Mesenteric fat pad (tissue), 1 donor: ENCODE measurements around the gene OR4C5. TPM values are rescaled to one million over a fixed set of nuclear protein-coding genes. Genes with fewer than 3 reads are reported as not detected.
"Not testable (repeated sequence)": the region's sequence is repeated elsewhere in the genome, so short reads cannot be mapped to it uniquely, and the experiment has no call there.

Source experiments
- DNase-seq: peaks from one replicate; pipeline ENCODE4 v3.0.0-alpha.2; 2020; ENCODE audit warnings: low spot score
- long read RNA-seq: library from polyadenylated mRNA; unstranded; transcript quantifications from one replicate; pipeline ENCODE4 v2.0.0, GENCODE V29; 2020
- total RNA-seq: library from RNA; stranded (reverse); fragmentation: NEBNext Ultra II Directional; extraction: Animal tissue kit (Norgen Biotek cat#: 25700); gene quantifications from one replicate; pipeline ENCODE4 v1.2.1, GENCODE V29; 2021
- donor health status: DM: yes; HTN: yes; CAD: no.

OR4C5 gene
- not detected for total RNA-seq
- long read RNA-seq: 0 reads

GRCh38 chr11:48366365-48366764 lies at the start of gene OR4C5:
Gene OR4C5 (minus strand): TSS chr11:48366465. CDS start chr11:48366465, 0 bp downstream.
- DNase-seq: no peak

- no peak for DNase-seq
Observed at GRCh38 chr11:48384670-48385069, 18.4 kb upstream of the OR4C5 start.

GRCh38 chr11:48384151-48384550 lies 17.9 kb upstream of the OR4C5 start:
- not testable (repeated sequence) for DNase-seq

- DNase-seq: not testable (repeated sequence)
Observed at GRCh38 chr11:48361289-48361688, 5.0 kb downstream of the OR4C5 start.

- no peak for DNase-seq
Observed at GRCh38 chr11:48354677-48355076, 11.6 kb downstream of the OR4C5 start.

GRCh38 chr11:48354013-48354412 lies 12.3 kb downstream of the OR4C5 start:
- no peak for DNase-seq

GRCh38 chr11:48346286-48346685 lies 20.0 kb downstream of the OR4C5 start:
- not testable (repeated sequence) for DNase-seq

- DNase-seq: not testable (repeated sequence)
Observed at GRCh38 chr11:48342505-48342904, 23.8 kb downstream of the OR4C5 start.

- no peak for DNase-seq
Observed at GRCh38 chr11:48341466-48341865, 24.8 kb downstream of the OR4C5 start.

GRCh38 chr11:48324620-48325019 lies 41.6 kb downstream of the OR4C5 start, which contains the start of gene OR4C3:
Gene OR4C3 (plus strand): TSS chr11:48324920. CDS start chr11:48325022, 102 bp downstream.
- not testable (repeated sequence) for DNase-seq

- not testable (repeated sequence) for DNase-seq
Observed at GRCh38 chr11:48319813-48320212, 46.5 kb downstream of the OR4C5 start.

Other genes with a start within 250 kb of the OR4C5 start
- not detected for gene OR4B1, start 149.7 kb downstream of the OR4C5 start, total RNA-seq
- not detected for gene OR4X2, start 121.4 kb downstream of the OR4C5 start, total RNA-seq
- gene OR4X1, start 102.6 kb downstream of the OR4C5 start, total RNA-seq: not detected
- not detected for gene OR4S1, start 60.2 kb downstream of the OR4C5 start, total RNA-seq
- not detected for gene OR4C3, start 41.5 kb downstream of the OR4C5 start, total RNA-seq
- not detected for gene OR4A47, start 122.3 kb upstream of the OR4C5 start, total RNA-seq